ENCODE results near the gene DNAJB11.

DNA sequence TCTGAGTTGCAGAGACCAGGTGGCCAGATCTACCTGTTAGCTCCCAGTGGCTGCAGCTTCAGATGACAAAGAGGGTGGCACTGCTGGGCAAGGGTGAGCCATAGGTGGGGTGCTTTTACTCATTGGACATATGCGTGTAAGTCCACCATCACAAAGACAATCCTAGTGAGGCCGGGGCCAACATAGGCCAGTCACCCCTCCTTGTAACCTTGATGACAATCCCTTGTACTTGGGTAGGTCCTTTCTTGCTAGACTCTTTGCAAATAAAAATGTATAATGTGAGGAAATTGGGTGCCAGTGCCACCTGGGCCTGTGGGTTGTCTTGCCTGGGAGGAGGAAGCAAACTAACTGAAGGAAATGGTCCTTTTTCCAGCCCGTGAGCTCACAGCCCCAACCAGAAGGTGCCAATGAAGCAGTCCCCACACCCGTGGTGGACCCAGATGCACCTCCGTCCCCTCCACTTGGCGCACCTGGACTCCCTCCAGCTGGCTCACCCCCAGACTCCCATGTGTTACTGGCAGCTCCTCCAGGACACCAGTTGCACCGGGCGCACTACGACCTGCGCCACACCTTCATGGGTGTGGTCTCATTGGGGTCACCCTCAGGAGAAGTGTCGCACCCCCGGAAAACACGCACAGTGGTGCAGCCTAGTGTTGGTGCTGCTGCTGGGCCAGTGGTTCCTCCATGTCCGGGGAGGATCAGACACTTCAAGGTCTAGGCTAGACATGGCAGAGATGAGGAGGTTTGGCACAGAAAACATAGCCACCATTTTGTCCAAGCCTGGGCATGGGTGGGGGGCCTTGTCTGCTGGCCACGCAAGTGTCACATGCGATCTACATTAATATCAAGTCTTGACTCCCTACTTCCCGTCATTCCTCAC lies 49.9 kb downstream of the DNAJB11 start:
- TF ChIP-seq, protein P1, sequence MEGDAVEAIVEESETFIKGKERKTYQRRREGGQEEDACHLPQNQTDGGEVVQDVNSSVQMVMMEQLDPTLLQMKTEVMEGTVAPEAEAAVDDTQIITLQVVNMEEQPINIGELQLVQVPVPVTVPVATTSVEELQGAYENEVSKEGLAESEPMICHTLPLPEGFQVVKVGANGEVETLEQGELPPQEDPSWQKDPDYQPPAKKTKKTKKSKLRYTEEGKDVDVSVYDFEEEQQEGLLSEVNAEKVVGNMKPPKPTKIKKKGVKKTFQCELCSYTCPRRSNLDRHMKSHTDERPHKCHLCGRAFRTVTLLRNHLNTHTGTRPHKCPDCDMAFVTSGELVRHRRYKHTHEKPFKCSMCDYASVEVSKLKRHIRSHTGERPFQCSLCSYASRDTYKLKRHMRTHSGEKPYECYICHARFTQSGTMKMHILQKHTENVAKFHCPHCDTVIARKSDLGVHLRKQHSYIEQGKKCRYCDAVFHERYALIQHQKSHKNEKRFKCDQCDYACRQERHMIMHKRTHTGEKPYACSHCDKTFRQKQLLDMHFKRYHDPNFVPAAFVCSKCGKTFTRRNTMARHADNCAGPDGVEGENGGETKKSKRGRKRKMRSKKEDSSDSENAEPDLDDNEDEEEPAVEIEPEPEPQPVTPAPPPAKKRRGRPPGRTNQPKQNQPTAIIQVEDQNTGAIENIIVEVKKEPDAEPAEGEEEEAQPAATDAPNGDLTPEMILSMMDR (IDR thresholded peaks at IDR 0.05) = no peak
- TF ChIP-seq POLR2AphosphoS5 (IDR thresholded peaks at IDR 0.05) (no peak), POLR2A (IDR thresholded peaks at IDR 0.05) (no peak)
